Measurements from ENCODE around the gene DYRK2.

GRCh38 chr12:67640863-67641262 is 7.7 kb upstream of the DYRK2 start:
- TF ChIP-seq CTCF (IDR thresholded peaks at IDR 0.05; ENCODE audit: insufficient read depth, low read length, poor library complexity, severe bottlenecking): no peak
- no peak for TF ChIP-seq EZH2phosphoT487 (conservative IDR thresholded peaks at IDR 0.05; ENCODE audit: low read length)

All from SU-DHL-6 (cell line).